ENCODE data around the gene VTI1A.

GRCh38 chr10:112811741-112812551 is 364.9 kb downstream of the VTI1A start:
- TF ChIP-seq POLR2A (IDR thresholded peaks at IDR 0.05), result no peak
- peak in 1 of 6 experiments; percentile 21 for TF ChIP-seq CTCF (IDR thresholded peaks at IDR 0.05)

Measured in esophagus squamous epithelium (tissue), 4 donors.